HG03354 (cell line): Measurements from ENCODE around the gene YY1.
A peak's percentile ranks its signal among the peaks of the same experiment; 100 is the strongest.
"Not testable (repeated sequence)": the region's sequence is repeated elsewhere in the genome, so short reads cannot be mapped to it uniquely, and the experiment has no call there.

Source experiments
- ATAC-seq: cut with Tn5 transposase; IDR thresholded peaks from one replicate; pipeline ENCODE4 v1.9.1; 2021; ENCODE audit warnings: mild to moderate bottlenecking; ENCODE audit not compliant: unreplicated experiment, poor library complexity, severe bottlenecking

YY1 gene

DNA sequence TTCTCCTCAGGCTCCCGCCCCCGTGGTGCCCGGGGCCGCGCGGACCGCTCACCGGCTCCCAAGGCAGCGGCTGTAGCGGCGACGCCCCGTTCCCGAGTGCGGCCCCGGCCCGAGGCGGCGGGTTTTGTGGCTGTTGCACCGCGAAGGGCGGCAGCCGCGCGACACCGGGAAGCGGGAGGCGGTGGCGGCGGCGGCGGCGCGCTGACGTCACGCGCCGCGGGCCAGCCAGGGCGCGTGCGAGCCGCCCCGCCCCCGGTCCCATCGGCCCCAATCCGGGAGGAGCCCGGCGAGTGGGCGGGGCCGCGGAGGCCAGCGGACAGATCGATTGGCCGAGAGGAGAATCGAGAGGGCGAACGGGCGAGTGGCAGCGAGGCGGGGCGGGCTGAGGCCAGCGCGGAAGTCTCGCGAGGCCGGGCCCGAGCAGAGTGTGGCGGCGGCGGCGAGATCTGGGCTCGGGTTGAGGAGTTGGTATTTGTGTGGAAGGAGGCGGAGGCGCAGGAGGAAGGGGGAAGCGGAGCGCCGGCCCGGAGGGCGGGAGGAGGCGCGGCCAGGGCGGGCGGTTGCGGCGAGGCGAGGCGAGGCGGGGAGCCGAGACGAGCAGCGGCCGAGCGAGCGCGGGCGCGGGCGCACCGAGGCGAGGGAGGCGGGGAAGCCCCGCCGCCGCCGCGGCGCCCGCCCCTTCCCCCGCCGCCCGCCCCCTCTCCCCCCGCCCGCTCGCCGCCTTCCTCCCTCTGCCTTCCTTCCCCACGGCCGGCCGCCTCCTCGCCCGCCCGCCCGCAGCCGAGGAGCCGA is at the start of gene YY1:
YY1 (plus strand) TSS at position 726 of the 792 bp plus-strand sequence. CDS start 101 bp downstream, outside the sequence.
- peak; percentile 84 for ATAC-seq

DNA sequence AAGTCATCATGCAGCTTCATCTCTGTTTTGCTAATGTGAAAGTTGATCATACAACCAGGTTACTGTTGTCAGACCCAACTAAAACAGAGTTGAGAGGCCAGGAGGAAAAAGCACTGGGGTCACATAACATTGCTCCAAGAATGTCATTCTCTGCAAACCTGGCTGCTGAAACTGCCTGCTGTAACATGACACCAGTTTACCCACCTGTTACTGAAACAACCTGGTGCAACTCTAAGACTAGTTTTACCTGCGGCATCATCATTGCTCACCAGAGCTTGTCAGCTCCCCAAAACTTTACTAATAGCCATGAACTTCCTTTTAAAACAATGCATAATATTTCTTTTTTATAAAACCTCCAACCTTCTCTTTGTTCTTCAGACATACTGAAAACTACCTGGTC is 48.8 kb upstream of the YY1 start:
- no peak for ATAC-seq

DNA sequence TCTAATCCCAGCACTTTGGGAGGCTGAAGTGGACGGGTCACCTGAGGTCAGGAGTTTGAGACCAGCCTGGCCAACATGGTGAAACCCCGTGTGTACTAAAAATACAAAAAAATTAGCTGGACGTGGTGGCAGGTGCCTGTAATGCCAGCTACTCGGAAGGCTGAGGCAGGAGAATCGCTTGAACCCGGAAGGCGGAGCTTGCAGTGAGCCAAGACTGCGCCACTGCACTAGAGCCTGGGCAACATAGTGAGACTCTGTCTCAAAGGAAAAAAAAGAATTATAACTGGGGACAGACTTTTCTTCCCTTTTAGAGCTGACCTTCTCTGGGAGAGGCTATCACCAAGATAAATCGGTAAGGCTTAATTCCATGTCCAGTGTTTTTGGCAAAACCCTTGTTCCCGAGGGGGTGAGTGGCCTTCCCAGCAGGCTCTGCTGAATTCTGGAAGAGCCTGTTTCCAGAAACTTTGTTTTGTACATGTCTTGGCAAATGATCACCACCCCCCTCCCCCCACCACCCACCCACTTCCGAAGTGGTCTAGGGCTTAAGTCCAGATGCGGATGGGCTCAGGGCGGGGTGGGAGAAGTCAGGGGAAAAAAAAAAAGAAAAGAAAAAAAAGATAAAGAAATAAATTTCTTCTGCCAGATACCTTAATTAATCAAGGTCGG is 47.2 kb upstream of the YY1 start:
- no peak for ATAC-seq

DNA sequence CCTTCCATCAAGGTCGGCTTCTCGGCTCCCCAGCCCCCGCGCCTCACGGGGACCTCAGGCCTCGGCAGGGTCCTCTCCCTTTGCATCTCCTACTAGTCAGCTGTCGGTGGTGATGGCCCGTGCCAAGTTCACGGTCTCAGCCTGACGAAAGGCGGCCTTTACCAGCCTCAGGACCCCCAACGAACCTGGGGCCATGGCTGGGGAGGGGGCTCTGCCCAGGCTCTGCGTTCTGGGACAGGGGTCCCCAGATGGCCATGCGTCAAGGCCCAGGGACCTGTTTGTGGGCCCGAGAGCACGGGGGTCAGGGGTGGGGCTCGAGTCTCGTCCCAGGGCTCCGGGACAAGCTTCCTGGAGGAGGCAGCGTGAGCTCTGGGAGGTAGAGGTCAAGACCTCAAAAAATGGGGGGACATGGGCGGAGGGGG is 46.7 kb upstream of the YY1 start:
- ATAC-seq, result no peak

DNA sequence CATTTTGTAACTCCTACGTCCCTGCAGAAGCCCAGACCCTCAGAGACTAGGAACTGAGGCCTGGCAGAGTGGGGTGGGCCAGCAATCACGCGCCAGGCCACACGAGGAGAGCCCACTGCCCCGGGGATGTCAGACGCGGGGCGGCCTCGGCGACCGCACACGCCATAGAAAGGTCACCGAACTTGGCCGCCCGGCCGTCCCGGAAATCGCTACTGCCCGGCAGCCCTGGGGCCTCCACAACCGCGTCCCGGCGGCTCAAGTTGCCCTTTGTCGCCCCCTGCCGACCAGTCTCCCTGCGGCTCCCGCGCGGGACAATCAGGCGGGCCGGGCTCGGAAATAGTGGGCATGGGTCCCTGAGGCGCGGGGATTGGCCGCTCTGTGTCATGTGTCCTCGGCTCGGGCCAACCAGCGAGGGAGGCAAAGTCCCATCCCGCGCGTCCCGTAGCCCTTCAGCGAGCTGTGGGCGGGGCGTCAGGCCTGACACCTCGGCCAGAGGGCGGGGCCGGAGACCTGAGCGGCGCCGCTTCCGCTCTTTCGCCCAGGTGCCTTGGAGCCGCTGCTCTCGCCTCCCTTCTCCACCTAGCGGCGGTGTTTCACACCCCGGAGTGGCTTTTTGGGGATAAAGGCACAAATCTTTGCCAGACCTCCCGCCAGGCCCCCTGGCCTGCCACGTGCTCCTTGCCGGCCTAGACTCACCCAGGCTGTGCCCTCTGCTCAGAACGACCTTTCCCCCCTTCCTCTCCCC is 46.1 kb upstream of the YY1 start:
- peak; percentile 99 for ATAC-seq

DNA sequence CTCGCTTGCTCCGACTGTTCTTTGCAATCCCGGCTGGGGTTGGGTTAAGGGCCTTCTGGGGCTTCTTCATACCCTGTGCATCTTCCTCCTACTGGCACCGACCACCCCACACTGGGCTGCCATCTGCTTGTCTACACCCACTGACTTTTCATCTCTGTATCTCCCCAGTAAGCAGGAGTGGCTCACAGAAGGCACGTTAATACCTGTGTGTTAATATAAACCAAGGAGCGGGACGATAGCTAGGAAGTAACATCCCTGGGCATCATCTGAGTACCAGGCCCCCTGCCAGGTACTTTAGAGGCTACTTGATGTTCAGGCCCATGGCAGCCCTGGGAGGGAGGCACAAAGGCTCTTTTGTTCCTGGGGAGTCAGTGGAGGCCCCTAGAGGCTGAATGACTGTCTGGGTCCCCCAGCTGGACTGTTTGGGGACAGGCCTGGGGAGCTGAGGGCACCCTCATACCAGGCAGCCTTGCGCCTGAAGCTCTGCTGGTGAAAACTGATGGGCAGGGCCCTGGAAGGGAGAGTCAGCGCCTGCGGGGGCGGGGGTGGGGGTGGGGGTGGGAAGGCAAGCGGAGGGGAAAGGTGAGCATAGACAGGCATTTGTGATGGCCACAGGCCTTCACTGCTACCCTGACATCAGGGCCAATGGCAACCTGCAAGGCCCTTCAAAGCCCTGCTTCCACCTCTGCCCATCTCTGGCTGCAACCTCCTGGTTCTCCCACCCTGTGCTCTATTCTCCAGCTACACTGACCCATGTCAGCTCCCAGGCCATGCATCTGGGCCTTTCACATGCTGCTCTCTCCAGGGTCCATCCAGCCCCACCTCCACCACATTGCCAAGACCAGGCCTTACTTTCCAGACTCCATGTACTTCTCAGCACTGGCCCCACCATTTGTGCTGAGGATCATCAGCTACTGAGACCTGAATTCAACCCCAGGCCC is 45.3 kb upstream of the YY1 start:
- no peak for ATAC-seq

DNA sequence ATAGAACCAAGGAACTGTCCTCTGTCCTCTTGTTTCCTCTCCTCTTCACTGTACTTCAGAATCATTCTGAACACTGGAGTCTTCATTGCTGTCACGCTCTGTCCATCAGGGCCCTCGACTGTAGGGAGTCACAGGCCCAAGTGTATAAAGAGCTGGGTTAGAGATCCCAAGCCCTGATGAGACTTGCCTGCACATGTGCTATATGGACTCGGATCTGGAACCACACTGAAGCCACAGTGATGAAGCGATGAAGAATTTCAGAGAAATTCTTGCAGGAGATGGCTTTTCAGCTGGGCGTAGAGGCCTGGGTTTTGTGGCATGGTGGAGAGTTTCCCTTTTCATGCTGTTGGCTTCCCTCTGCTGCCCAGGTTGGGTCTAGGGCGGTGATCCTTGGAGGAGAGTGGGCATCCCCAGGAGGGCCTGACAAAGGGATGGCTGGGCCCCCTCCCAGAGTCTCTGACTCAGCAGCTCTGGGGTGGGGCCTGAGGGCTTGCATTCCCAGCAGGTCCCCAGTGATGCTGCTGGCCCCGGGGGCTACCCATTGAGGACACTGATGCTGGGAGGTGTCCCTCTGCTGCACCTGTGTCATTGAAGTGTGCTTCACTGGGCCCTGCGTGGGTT is 39.6 kb upstream of the YY1 start:
- no peak for ATAC-seq

DNA sequence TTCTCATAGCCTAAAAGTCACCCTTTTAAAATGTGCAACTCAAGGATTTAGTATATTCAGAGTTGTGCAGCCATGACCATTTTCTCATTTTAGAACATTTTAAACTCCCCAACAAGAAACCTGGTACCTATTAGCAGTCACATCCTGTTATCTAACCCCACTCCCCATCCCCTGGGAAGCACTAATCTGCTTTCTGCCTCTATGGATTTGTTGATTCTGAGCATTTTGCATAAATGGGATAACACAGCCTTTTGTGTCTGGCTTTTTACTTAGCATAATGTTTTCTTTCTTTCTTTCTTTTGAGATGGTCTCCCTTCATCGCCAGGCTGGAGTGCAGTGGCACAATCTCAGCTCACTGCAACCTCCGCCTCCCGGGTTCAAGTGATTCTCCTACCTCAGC is 38.6 kb upstream of the YY1 start:
- no peak for ATAC-seq

DNA sequence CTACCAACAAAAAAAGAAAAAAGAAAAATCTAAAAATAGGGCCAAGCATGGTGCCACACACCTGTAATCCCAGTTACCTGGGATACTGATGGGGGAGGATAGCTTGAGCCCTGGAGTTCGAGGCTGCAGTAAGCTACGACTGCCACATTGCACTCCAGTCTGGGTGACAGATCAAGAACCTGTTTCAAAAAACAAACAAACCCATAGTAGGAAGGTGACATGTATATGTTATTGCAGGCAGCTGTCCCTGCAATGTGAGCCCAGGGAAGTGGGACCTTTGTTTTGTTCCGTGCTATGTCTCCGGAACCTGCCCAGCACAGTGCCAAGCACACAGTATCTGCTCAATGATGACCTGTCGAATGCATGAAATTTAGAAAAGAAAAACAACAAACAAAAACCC is 37.2 kb upstream of the YY1 start:
- ATAC-seq, result no peak

DNA sequence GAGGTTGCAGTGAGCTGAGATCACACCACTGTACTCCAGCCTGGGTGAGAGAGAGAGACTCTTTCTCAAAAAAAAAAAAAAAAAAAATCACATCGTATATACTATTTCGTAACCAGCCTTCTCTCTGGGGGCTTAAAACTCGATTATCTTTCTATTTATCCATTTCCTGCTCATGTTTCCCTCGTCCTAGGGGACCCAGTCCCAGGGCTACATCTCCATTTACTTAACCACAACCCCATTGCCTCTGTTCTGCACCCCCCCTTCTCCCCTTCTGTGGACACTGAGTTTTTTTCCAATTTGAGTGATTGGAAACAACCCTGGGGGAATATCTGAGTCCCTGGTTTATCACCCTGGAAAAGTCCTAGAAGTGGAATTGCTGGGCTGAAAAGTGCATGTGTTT is 36.2 kb upstream of the YY1 start:
- no peak for ATAC-seq

DNA sequence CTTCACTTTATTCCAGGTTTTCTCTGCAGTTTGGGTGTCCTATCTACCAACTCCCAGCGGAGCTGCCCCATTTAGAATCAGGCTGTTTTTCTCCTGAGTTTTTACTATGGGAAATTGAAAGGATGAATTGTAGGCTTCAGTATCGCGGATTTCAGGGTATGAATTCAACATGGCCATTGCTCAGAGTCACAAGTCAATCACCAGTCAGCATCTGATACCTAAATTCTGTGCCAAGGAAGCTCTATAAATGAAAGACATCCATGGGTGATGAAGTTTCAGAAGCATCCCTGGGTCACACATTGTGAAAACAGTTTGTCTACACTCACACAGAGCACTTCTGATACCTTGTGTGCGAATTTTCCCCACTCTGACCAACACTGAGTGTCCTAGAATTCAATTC is 35.8 kb upstream of the YY1 start:
- ATAC-seq, result no peak

DNA sequence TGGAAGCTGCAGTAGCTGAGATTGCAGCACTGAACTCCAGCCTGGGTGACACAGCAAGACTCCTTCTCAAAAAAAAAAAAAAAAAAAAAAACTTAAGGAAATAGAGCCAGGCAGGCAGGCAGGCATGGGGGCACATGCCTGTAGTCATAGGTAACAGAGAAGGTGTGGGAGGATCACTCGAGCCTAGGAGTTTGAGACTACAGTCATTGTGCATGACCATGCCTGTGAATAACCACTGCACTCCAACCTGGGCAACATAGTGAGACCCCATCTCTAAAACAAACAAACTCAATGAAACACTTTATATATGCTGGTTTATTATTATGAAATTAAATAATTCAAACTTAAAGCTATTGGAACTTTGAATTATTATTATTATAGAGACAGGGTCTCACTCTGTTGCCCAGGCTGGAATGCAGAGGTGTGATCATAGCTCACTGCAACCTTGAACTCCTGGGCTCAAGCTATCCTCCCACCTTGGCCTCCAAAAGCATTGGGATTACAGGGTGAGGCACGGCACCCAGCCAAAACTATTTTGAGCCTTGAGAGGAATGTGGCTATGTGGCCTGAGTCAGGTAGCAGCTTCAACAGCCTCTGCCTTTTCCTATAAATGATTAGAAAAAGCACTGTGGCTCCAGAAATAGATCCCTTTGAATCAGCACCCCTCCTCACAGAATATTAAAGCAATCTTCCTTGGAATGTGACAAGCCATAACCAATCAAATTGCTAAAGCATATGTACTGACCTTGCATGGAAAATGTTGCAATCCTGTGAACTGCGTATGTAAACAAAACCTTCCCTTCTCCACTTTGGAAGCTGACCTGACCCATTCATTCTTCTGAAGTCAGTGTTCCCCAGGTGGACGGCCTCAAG is 34.7 kb upstream of the YY1 start:
- no peak for ATAC-seq

DNA sequence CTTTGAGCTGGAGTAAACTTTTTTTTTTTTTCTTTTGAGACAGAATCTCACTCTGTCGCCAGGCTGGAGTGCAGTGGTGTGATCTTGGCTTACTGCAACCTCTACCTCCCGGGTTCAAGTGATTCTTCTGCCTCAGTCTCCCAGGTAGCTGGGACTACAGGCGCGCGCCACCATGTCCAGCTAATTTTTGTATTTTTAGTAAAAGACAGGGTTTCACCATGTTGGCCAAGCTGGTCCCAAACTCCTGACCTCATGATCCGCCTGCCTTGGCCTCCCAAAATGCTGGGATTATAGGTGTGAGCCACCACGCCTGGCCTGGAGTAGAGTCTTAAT is 34.1 kb upstream of the YY1 start:
- not testable (repeated sequence) for ATAC-seq

DNA sequence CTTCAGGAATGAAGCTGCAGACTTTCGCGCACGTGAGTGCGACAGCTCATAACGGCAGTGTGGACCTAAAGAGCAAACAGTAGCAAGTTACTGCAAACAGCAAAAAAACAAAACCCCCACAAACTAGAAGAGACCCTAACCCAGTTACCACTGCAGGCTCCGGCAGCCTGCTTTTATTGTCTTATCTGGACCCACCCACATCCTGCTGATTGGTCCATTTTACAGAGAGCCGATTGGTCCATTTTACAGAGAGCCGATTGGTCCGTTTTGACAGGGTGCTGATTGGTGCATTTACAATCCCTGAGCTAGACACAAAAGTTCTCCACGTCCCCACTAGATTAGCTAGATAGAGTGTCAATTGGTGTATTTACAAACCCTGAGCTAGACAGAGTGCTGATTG is 31.4 kb upstream of the YY1 start:
- ATAC-seq, result not testable (repeated sequence)

DNA sequence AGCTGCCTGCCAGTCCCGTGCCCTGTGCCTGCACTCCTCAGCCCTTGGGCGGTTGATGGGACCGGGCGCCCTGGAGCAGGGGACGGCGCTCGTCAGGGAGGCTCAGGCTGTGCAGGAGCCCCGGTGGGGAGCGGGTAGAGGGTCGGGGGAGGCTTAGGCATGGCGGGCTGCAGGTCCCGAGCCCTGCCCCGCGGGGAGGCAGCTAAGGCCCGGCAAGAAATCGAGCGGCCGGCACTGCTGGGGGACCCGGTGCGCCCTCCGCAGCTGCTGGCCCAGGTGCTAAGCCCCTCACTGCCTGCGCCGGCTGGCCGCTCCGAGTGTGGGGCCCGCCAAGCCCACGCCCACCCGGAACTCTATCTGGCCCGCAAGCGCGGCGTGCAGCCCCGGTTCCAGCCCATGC is 30.8 kb upstream of the YY1 start:
- ATAC-seq, result not testable (repeated sequence)

DNA sequence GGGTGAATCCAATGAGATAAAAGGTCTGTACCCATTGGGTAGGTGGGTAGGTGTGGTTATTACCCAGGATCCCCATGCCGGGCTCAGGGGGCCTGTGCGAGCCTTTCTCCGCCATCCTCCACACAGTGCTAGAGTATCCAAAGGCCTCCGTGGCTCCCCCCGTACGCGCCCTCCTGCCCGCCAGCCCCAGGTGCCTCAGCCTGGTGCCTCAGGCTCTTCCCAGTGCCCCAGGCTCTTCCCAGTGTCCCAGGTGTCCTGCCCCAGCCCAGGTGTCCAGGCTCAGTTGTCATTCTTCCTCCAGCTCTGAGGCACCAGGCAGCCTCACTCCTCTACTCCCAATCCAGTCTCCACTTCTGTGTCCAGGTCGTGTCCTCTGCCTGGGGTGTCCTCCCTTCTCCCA is 27.6 kb upstream of the YY1 start:
- ATAC-seq, result no peak

DNA sequence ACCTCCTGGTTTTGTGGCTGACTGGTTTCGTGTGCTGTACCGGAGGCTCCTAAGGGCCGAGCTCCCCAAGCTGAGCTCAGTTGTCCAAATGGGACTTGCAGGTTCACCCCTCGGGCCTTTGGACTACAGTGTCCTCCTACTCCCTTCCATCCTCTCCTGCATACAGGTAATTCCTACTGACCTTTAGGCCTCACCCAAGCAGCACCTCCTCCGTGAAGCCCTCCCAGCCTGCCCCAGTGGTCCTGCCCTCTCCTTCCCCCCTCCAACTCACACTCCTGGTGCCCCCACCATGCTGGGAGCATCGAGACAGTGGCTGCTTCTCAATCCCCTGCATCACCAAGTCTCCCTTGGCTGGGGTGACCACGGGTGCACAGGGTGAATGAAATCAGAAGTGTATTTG is 27.1 kb upstream of the YY1 start:
- no peak for ATAC-seq

DNA sequence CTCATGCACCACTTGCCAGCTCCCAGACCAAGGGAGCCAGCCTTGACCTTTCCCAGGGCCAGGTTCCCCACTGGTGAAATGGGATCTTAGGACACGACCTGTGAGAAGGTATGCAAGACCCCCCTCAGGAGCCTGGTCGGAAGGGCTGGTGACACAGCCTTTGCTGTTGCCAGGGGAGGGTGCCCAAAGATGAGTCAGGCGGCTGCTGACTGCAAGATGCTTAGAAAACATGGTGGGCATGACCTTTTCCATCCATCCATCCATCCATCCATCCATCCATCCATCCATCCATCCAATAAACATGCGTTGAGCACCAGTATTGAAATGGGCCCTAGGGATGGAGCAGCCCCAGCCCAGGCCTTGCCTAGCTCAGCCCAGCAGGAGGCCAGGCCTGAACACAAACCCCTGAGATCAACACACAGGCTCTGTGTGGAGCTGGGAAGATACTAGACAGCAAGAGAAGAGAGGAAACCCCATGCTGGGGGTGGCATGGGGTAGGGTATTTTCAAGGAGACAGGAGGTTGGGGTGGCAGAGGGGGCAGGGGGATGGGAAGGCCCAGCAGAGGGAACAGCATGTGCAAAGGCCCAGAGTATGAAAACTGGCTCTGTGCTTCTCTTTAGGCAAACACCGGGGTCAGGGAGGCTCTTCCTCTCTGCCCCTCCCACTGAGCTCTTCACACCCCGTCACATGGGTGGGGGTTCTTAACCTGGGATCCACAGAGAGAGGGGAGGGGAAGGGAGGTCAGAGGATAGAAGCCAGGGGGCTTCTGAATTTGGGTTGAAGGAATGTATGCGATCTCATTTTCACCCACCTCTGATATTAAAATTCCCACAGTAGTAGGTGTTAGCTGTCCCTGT is 26.2 kb upstream of the YY1 start:
- no peak for ATAC-seq
